Tibial nerve (tissue), 4 donors: ENCODE data around the gene TECPR2. TPM values are rescaled to one million over a fixed set of nuclear protein-coding genes. Genes with fewer than 3 reads are reported as not detected.

ENCODE experiments used
- DNase-seq, 2 donors: peaks; one replicate each; pipeline ENCODE4 v3.0.0-alpha.2; 2019; ENCODE audit warnings: low spot score in 2 of 2
- H3K27ac ChIP-seq, 4 donors: fragments of 200-600 bp; sonication (generic) in 3 of 4; one replicate each; pipeline ENCODE4 v1.5.1; 2017 to 2019; ENCODE audit warnings: mild to moderate bottlenecking in 1 of 4
- H3K27me3 ChIP-seq, 2 donors: fragments of 200-600 bp; sonication (generic) in 1 of 2; one replicate each; pipeline versions ENCODE4 v1.5.1 to v1.6.0; 2017 to 2019
- H3K36me3 ChIP-seq, 3 donors: fragments of 200-600 bp; sonication (generic); one replicate each; pipeline ENCODE4 v1.5.1; 2018 to 2019
- H3K4me1 ChIP-seq, 4 donors: fragments of 200-600 bp; sonication (generic) in 3 of 4; one replicate each; pipeline ENCODE4 v1.5.1; 2017 to 2019
- H3K4me3 ChIP-seq, 4 donors: fragments of 200-600 bp; sonication (generic) in 3 of 4; one replicate each; pipeline ENCODE4 v1.5.1; 2017 to 2019; ENCODE audit warnings: mild to moderate bottlenecking in 1 of 4, moderate library complexity in 1 of 4
- H3K9me3 ChIP-seq, 4 donors: fragments of 200-600 bp; sonication (generic) in 3 of 4; one replicate each; pipeline ENCODE4 v1.5.1; 2017 to 2019
- EP300 ChIP-seq, 2 donors: sonication (generic); formaldehyde crosslinking; IDR thresholded peaks; one replicate each; pipeline ENCODE4 v1.6.1; 2017; ENCODE audit warnings: antibody characterized with exemption in 2 of 2, mild to moderate bottlenecking in 1 of 2
- POLR2A ChIP-seq, 2 donors: fragments of 450-650 bp; IDR thresholded peaks; one replicate each; pipeline ENCODE4 v1.6.1; 2017; ENCODE audit warnings: antibody characterized with exemption in 2 of 2, mild to moderate bottlenecking in 2 of 2, moderate library complexity in 2 of 2
- WGBS, 2 donors: methylation state at CpG; one replicate each; pipeline ENCODE4 v1.1.5; 2018; 5-methylcytosine and 5-hydroxymethylcytosine counted together
- total RNA-seq, 4 donors: library from RNA; depleted of rRNA; stranded (reverse); fragments of >200 nt; gene quantifications; one replicate each; pipeline ENCODE4 v1.1.0, GENCODE V29; 2016
- TF ChIP-seq, protein P1 (sequence below), 5 experiments: fragments of 200-600 bp in 3 of 5; fragments of 450-650 bp in 2 of 5; sonication (generic) in 3 of 5; IDR thresholded peaks; one replicate each; pipeline ENCODE4 v1.5.1; 2016 to 2019; ENCODE audit warnings: antibody characterized with exemption in 5 of 5, mild to moderate bottlenecking in 3 of 5, moderate library complexity in 2 of 5

TECPR2 gene
- total RNA-seq, 4 donors from 2014 or later: 21.2 to 77.7 (median 32.8) TPM

DNA sequence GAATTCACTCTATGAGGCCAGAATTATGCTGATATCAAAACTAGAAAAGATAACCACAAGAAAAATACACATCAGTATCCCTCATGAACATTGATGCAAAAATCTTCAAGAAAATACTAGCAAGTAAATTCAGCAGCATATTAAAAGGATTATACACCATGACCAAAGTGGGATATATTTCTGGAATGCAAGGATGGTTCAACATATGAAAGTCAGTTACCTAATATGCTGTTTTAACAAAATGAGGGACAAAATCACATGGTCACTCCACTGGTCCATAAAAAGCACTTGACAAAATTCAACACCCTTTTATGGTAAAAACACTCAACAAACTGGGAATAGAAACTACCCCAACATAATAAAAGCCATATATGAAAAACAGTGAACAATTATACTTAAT lies 40.3 kb downstream of the TECPR2 start:
- Histone ChIP-seq H3K27ac (no peak overlapping the region), H3K4me3 (no peak overlapping the region), H3K9me3 (peaks cover 0 to 23% (median 4%) of the 10 kb centered on the region in 4 donors), H3K4me1 (peaks cover 0 to 3% (median 0%) of the 10 kb centered on the region in 4 donors), H3K36me3 (peaks cover 0 to 63% (median 0%) of the 10 kb centered on the region in 3 donors), H3K27me3 (no peaks in the 10 kb centered on the region)
- TF ChIP-seq POLR2A (IDR thresholded peaks at IDR 0.05) (no peak), EP300 (IDR thresholded peaks at IDR 0.05) (no peak)
- TF ChIP-seq, protein P1, sequence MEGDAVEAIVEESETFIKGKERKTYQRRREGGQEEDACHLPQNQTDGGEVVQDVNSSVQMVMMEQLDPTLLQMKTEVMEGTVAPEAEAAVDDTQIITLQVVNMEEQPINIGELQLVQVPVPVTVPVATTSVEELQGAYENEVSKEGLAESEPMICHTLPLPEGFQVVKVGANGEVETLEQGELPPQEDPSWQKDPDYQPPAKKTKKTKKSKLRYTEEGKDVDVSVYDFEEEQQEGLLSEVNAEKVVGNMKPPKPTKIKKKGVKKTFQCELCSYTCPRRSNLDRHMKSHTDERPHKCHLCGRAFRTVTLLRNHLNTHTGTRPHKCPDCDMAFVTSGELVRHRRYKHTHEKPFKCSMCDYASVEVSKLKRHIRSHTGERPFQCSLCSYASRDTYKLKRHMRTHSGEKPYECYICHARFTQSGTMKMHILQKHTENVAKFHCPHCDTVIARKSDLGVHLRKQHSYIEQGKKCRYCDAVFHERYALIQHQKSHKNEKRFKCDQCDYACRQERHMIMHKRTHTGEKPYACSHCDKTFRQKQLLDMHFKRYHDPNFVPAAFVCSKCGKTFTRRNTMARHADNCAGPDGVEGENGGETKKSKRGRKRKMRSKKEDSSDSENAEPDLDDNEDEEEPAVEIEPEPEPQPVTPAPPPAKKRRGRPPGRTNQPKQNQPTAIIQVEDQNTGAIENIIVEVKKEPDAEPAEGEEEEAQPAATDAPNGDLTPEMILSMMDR (IDR thresholded peaks at IDR 0.05): no peak
- DNase-seq: no peak

DNA sequence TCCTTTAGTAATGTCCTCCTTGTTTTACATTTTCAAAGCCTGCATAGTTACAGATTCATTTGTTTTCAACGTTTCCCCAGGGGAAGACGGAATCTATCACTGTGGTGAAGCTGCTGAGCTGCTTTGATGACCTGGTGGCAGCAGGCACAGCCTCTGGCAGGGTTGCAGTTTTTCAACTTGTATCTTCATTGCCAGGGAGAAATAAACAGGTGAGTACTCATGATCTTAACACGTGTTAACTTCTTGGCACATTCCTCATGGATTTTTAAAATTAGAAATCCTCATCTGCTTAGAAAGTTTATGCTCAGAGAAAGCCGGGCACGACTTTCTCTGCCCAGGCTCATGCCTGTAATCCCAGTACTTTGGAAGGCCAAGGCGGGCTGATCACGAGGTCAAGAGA lies 44.5 kb downstream of the TECPR2 start:
- peaks cover 0 to 12% (median 4%) of the 10 kb centered on the region in 4 donors for H3K9me3 ChIP-seq
- no peak overlapping the region for H3K4me3 ChIP-seq
- 89 to 90% methylated on average over 7 of the region's 7 CpGs for WGBS, 2 donors
- H3K27me3 ChIP-seq: no peaks in the 10 kb centered on the region
- H3K27ac ChIP-seq: peak overlapping the region in 1 of 4 donors; percentile 50
- TF ChIP-seq, protein P1 (IDR thresholded peaks at IDR 0.05): no peak
- TF ChIP-seq EP300 (IDR thresholded peaks at IDR 0.05) (no peak), POLR2A (IDR thresholded peaks at IDR 0.05) (no peak)
- peaks cover 0 to 51% (median 0%) of the 10 kb centered on the region in 3 donors for H3K36me3 ChIP-seq
- peaks cover 0 to 8% (median 0%) of the 10 kb centered on the region in 4 donors for H3K4me1 ChIP-seq
- no peak for DNase-seq

DNA sequence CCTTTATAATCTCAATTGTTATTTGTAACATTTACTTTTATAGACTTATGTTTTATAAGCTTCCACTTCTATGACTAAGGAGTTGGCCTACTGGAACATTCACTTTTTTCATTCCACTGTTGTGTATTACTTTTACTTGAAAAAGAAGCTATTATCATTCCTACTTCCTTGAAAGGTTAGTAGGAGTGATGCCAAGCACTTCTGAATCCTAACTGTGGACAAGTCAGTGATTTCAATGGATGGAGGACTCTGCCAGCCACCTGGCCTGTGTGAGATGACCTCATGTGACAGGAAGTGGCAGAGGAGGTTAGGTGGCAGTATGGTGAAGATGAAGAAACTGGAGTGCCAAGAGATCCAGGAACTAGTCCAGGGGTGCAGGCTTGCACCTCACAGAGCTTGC lies 46.0 kb downstream of the TECPR2 start:
- no peaks in the 10 kb centered on the region for H3K27me3 ChIP-seq
- TF ChIP-seq, protein P1 (IDR thresholded peaks at IDR 0.05): no peak
- TF ChIP-seq EP300 (IDR thresholded peaks at IDR 0.05) (no peak), POLR2A (IDR thresholded peaks at IDR 0.05) (no peak)
- DNase-seq: no peak
- H3K4me1 ChIP-seq: peaks cover 0 to 8% (median 0%) of the 10 kb centered on the region in 4 donors
- H3K4me3 ChIP-seq: no peak overlapping the region
- no peaks in the 10 kb centered on the region for H3K9me3 ChIP-seq
- H3K36me3 ChIP-seq: peaks cover 0 to 43% (median 0%) of the 10 kb centered on the region in 3 donors
- H3K27ac ChIP-seq: peak overlapping the region in 1 of 4 donors; percentile 8

DNA sequence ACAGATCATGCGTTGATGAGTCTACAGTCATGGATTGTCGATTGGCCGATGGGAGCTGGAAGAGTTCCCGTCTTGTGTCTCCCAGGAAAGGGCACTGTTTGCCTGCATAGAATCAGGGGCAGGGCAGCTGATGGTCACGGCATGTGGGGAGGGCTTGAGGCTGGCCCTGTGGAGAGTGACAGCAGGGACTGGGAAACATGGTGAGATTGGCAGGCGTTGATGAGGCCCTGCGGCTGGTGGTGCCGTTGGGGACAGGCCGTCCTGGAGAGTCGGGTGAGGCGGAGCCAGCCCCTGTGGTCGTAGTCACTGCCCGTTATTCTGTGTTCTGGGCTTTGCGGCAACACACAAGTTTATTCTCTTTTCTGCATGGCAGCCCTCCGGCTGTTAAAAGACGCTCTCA lies 52.9 kb downstream of the TECPR2 start:
- Histone ChIP-seq H3K4me1 (peaks cover 0 to 7% (median 0%) of the 10 kb centered on the region in 4 donors), H3K9me3 (no peaks in the 10 kb centered on the region), H3K27me3 (no peaks in the 10 kb centered on the region), H3K36me3 (peaks cover 0 to 62% (median 10%) of the 10 kb centered on the region in 3 donors), H3K4me3 (no peak overlapping the region), H3K27ac (no peak overlapping the region)
- WGBS, 2 donors: 88 to 92% methylated on average over 16 of the region's 16 CpGs
- DNase-seq: no peak
- TF ChIP-seq POLR2A (IDR thresholded peaks at IDR 0.05) (no peak), EP300 (IDR thresholded peaks at IDR 0.05) (no peak)
- TF ChIP-seq, protein P1 (IDR thresholded peaks at IDR 0.05): no peak

DNA sequence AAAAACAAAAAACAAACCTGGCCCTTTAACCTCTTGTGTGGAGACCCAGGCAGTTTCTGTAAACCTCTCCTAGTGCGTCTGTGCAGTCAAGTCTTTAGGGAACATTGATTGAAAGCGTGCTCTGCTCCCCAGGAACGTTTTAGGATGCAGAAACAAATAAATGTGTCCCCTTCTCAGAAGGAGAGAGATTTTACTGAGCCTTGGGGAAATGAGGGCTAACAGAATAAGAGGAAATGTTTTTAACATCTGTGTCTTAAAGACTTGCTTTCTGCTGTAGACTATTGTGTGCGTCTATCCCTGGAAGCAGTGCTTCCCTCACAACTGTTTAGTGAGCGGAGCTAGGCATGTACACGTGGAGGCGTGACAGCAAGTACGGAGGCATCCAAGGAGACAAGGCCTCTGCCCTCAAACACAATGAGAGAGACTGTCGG lies 54.3 kb downstream of the TECPR2 start:
- 65 to 68% methylated on average over 9 of the region's 9 CpGs for WGBS, 2 donors
- Histone ChIP-seq H3K4me3 (no peak overlapping the region), H3K27me3 (no peaks in the 10 kb centered on the region), H3K27ac (no peak overlapping the region), H3K4me1 (peaks cover 0 to 7% (median 0%) of the 10 kb centered on the region in 4 donors), H3K9me3 (no peaks in the 10 kb centered on the region), H3K36me3 (peaks cover 0 to 63% (median 10%) of the 10 kb centered on the region in 3 donors)
- TF ChIP-seq, protein P1 (IDR thresholded peaks at IDR 0.05): no peak
- TF ChIP-seq EP300 (IDR thresholded peaks at IDR 0.05) (no peak), POLR2A (IDR thresholded peaks at IDR 0.05) (no peak)
- no peak for DNase-seq
